ENCODE measurements around the gene OSBPL1A. TPM values are rescaled to one million over a fixed set of nuclear protein-coding genes. Genes with fewer than 3 reads are reported as not detected.

The OSBPL1A gene
- total RNA-seq, 1 donor from 2014 or later, result 16.4 TPM

GRCh38 chr18:24432618-24433017, 35.0 kb upstream of the OSBPL1A start:
- Mint-ChIP-seq H3K36me3 (ENCODE audit: low read depth, unreplicated experiment) (peaks cover 6% of the 10 kb centered on the region), H3K4me3 (ENCODE audit: unreplicated experiment) (no peak overlapping the region), H3K9me3 (ENCODE audit: unreplicated experiment) (no peaks in the 10 kb centered on the region), H3K27ac (ENCODE audit: unreplicated experiment) (no peak overlapping the region), H3K4me1 (ENCODE audit: unreplicated experiment) (peaks cover 7% of the 10 kb centered on the region), H3K27me3 (ENCODE audit: unreplicated experiment) (no peaks in the 10 kb centered on the region)
- no peak for DNase-seq (ENCODE audit: low spot score)
- no peak for TF ChIP-seq CTCF (IDR thresholded peaks at IDR 0.05; ENCODE audit: unreplicated experiment)

- Mint-ChIP-seq H3K27me3 (ENCODE audit: unreplicated experiment) (no peaks in the 10 kb centered on the region), H3K4me3 (ENCODE audit: unreplicated experiment) (no peak overlapping the region), H3K36me3 (ENCODE audit: low read depth, unreplicated experiment) (peaks cover 6% of the 10 kb centered on the region), H3K4me1 (ENCODE audit: unreplicated experiment) (peaks cover 14% of the 10 kb centered on the region), H3K9me3 (ENCODE audit: unreplicated experiment) (no peaks in the 10 kb centered on the region), H3K27ac (ENCODE audit: unreplicated experiment) (no peak overlapping the region)
- no peak for DNase-seq (ENCODE audit: low spot score)
- TF ChIP-seq CTCF (IDR thresholded peaks at IDR 0.05; ENCODE audit: unreplicated experiment), result no peak
Observed at GRCh38 chr18:24429188-24429587, 31.6 kb upstream of the OSBPL1A start.

- Mint-ChIP-seq H3K4me3 (ENCODE audit: unreplicated experiment) (no peak overlapping the region), H3K27ac (ENCODE audit: unreplicated experiment) (no peak overlapping the region), H3K36me3 (ENCODE audit: low read depth, unreplicated experiment) (peaks cover 6% of the 10 kb centered on the region), H3K4me1 (ENCODE audit: unreplicated experiment) (peaks cover 14% of the 10 kb centered on the region), H3K9me3 (ENCODE audit: unreplicated experiment) (no peaks in the 10 kb centered on the region), H3K27me3 (ENCODE audit: unreplicated experiment) (no peaks in the 10 kb centered on the region)
- DNase-seq (ENCODE audit: low spot score), result no peak
- no peak for TF ChIP-seq CTCF (IDR thresholded peaks at IDR 0.05; ENCODE audit: unreplicated experiment)
Observed at GRCh38 chr18:24428709-24429108, 31.1 kb upstream of the OSBPL1A start.

- Mint-ChIP-seq H3K9me3 (ENCODE audit: unreplicated experiment) (no peaks in the 10 kb centered on the region), H3K4me1 (ENCODE audit: unreplicated experiment) (peaks cover 14% of the 10 kb centered on the region), H3K36me3 (ENCODE audit: low read depth, unreplicated experiment) (peaks cover 1% of the 10 kb centered on the region), H3K27ac (ENCODE audit: unreplicated experiment) (peak overlapping the region; percentile 87), H3K4me3 (ENCODE audit: unreplicated experiment) (peak overlapping the region; percentile 95), H3K27me3 (ENCODE audit: unreplicated experiment) (no peaks in the 10 kb centered on the region)
- TF ChIP-seq CTCF (IDR thresholded peaks at IDR 0.05; ENCODE audit: unreplicated experiment), result no peak
- no peak for DNase-seq (ENCODE audit: low spot score)
Observed at GRCh38 chr18:24427484-24427883, 29.9 kb upstream of the OSBPL1A start.

GRCh38 chr18:24426398-24427294, 29.0 kb upstream of the OSBPL1A start, which contains the start of gene IMPACT:
TSS of gene IMPACT (plus strand) at chr18:24426670. CDS start at chr18:24426757, 87 bp downstream.
- H3K36me3 Mint-ChIP-seq (ENCODE audit: low read depth, unreplicated experiment), result no peaks in the 10 kb centered on the region
- peak within 1 kb of the TSS; percentile 95 for H3K4me3 Mint-ChIP-seq (ENCODE audit: unreplicated experiment)
- H3K9me3 Mint-ChIP-seq (ENCODE audit: unreplicated experiment), result no peaks in the 10 kb centered on the region
- H3K4me1 Mint-ChIP-seq (ENCODE audit: unreplicated experiment), result peaks cover 17% of the 10 kb centered on the region
- TF ChIP-seq CTCF (IDR thresholded peaks at IDR 0.05; ENCODE audit: unreplicated experiment), result no peak
- H3K27me3 Mint-ChIP-seq (ENCODE audit: unreplicated experiment), result peaks cover 3% of the 10 kb centered on the region
- DNase-seq (ENCODE audit: low spot score), result peak; percentile 90
- H3K27ac Mint-ChIP-seq (ENCODE audit: unreplicated experiment), result peak within 1 kb of the TSS; percentile 88

All from endothelial cell (in vitro differentiated cells).